Activated naive CD8-positive, alpha-beta T cell (primary cell): ENCODE results near the gene OIT3.
"Not testable (repeated sequence)": the region's sequence is repeated elsewhere in the genome, so short reads cannot be mapped to it uniquely, and the experiment has no call there.

Experiments used
- H3K27ac Mint-ChIP-seq: one replicate; pipeline ENCODE4 v1.8.0; 2021; ENCODE audit warnings: mixed read lengths
- H3K27me3 Mint-ChIP-seq: one replicate; pipeline ENCODE4 v1.8.0; 2021; ENCODE audit warnings: mixed read lengths
- H3K36me3 Mint-ChIP-seq: one replicate; pipeline ENCODE4 v1.8.0; 2021; ENCODE audit warnings: mixed read lengths
- H3K4me1 Mint-ChIP-seq: one replicate; pipeline ENCODE4 v1.8.0; 2021; ENCODE audit warnings: low read depth, mixed read lengths
- H3K4me3 Mint-ChIP-seq: one replicate; pipeline ENCODE4 v1.8.0; 2021; ENCODE audit warnings: mild to moderate bottlenecking, mixed read lengths
- H3K9me3 Mint-ChIP-seq: one replicate; pipeline ENCODE4 v1.8.0; 2021; ENCODE audit warnings: low read depth, mixed read lengths

OIT3 gene

GRCh38 chr10:72886621-72887020 lies 6.9 kb upstream of the OIT3 start:
- peak overlapping the region; percentile 62 for H3K4me3 Mint-ChIP-seq
- peak overlapping the region; percentile 59 for H3K27ac Mint-ChIP-seq
- peaks cover 21% of the 10 kb centered on the region for H3K4me1 Mint-ChIP-seq
- H3K9me3 Mint-ChIP-seq, result no peaks in the 10 kb centered on the region
- H3K27me3 Mint-ChIP-seq, result no peaks in the 10 kb centered on the region
- H3K36me3 Mint-ChIP-seq, result peaks cover 26% of the 10 kb centered on the region

- peaks cover 23% of the 10 kb centered on the region for H3K36me3 Mint-ChIP-seq
- no peaks in the 10 kb centered on the region for H3K9me3 Mint-ChIP-seq
- H3K27me3 Mint-ChIP-seq, result no peaks in the 10 kb centered on the region
- peaks cover 21% of the 10 kb centered on the region for H3K4me1 Mint-ChIP-seq
- H3K4me3 Mint-ChIP-seq, result peak overlapping the region; percentile 62
- H3K27ac Mint-ChIP-seq, result peak overlapping the region; percentile 59
Observed at GRCh38 chr10:72887043-72887442, 6.5 kb upstream of the OIT3 start.

- H3K4me3 Mint-ChIP-seq, result no peak overlapping the region
- no peaks in the 10 kb centered on the region for H3K9me3 Mint-ChIP-seq
- H3K27me3 Mint-ChIP-seq, result no peaks in the 10 kb centered on the region
- no peak overlapping the region for H3K27ac Mint-ChIP-seq
- peaks cover 18% of the 10 kb centered on the region for H3K36me3 Mint-ChIP-seq
- H3K4me1 Mint-ChIP-seq, result peaks cover 21% of the 10 kb centered on the region
Observed at GRCh38 chr10:72888151-72888638, 5.3 kb upstream of the OIT3 start.

GRCh38 chr10:72889391-72889831 lies 4.1 kb upstream of the OIT3 start:
- no peak overlapping the region for H3K27ac Mint-ChIP-seq
- H3K36me3 Mint-ChIP-seq, result peaks cover 15% of the 10 kb centered on the region
- no peaks in the 10 kb centered on the region for H3K9me3 Mint-ChIP-seq
- H3K27me3 Mint-ChIP-seq, result peaks cover 3% of the 10 kb centered on the region
- H3K4me3 Mint-ChIP-seq, result no peak overlapping the region
- H3K4me1 Mint-ChIP-seq, result peaks cover 21% of the 10 kb centered on the region

GRCh38 chr10:72890086-72890485 lies 3.5 kb upstream of the OIT3 start:
- no peak overlapping the region for H3K27ac Mint-ChIP-seq
- peaks cover 5% of the 10 kb centered on the region for H3K27me3 Mint-ChIP-seq
- no peak overlapping the region for H3K4me3 Mint-ChIP-seq
- H3K4me1 Mint-ChIP-seq, result peaks cover 21% of the 10 kb centered on the region
- H3K9me3 Mint-ChIP-seq, result no peaks in the 10 kb centered on the region
- peaks cover 14% of the 10 kb centered on the region for H3K36me3 Mint-ChIP-seq

GRCh38 chr10:72895236-72895850 lies 1.8 kb downstream of the OIT3 start:
- Mint-ChIP-seq H3K27me3 (peaks cover 11% of the 10 kb centered on the region), H3K4me1 (no peaks in the 10 kb centered on the region), H3K9me3 (no peaks in the 10 kb centered on the region), H3K4me3 (no peak overlapping the region), H3K27ac (no peak overlapping the region), H3K36me3 (peaks cover 5% of the 10 kb centered on the region)

- Mint-ChIP-seq H3K9me3 (no peaks in the 10 kb centered on the region), H3K27ac (no peak overlapping the region), H3K27me3 (peaks cover 12% of the 10 kb centered on the region), H3K4me3 (no peak overlapping the region), H3K4me1 (no peaks in the 10 kb centered on the region), H3K36me3 (peaks cover 6% of the 10 kb centered on the region)
Observed at GRCh38 chr10:72898616-72899015, 5.1 kb downstream of the OIT3 start.

- H3K36me3 Mint-ChIP-seq, result peaks cover 3% of the 10 kb centered on the region
- H3K27ac Mint-ChIP-seq, result no peak overlapping the region
- H3K4me3 Mint-ChIP-seq, result no peak overlapping the region
- no peaks in the 10 kb centered on the region for H3K9me3 Mint-ChIP-seq
- H3K4me1 Mint-ChIP-seq, result no peaks in the 10 kb centered on the region
- peaks cover 8% of the 10 kb centered on the region for H3K27me3 Mint-ChIP-seq
Observed at GRCh38 chr10:72899545-72899944, 6.0 kb downstream of the OIT3 start.

GRCh38 chr10:72903941-72904446 lies 10.5 kb downstream of the OIT3 start:
- H3K27ac Mint-ChIP-seq, H3K9me3 Mint-ChIP-seq, H3K36me3 Mint-ChIP-seq, H3K4me3 Mint-ChIP-seq, H3K4me1 Mint-ChIP-seq, H3K27me3 Mint-ChIP-seq: not testable (repeated sequence)

GRCh38 chr10:72904806-72905205 lies 11.3 kb downstream of the OIT3 start:
- Mint-ChIP-seq H3K9me3 (no peaks in the 10 kb centered on the region), H3K4me1 (no peaks in the 10 kb centered on the region), H3K36me3 (peaks cover 3% of the 10 kb centered on the region), H3K4me3 (no peak overlapping the region), H3K27me3 (peaks cover 3% of the 10 kb centered on the region), H3K27ac (no peak overlapping the region)

GRCh38 chr10:72906446-72906845 lies 12.9 kb downstream of the OIT3 start:
- H3K9me3 Mint-ChIP-seq, result no peaks in the 10 kb centered on the region
- H3K4me1 Mint-ChIP-seq, result no peaks in the 10 kb centered on the region
- H3K36me3 Mint-ChIP-seq, result no peaks in the 10 kb centered on the region
- no peak overlapping the region for H3K27ac Mint-ChIP-seq
- H3K4me3 Mint-ChIP-seq, result no peak overlapping the region
- no peaks in the 10 kb centered on the region for H3K27me3 Mint-ChIP-seq

- no peak overlapping the region for H3K27ac Mint-ChIP-seq
- H3K4me1 Mint-ChIP-seq, result no peaks in the 10 kb centered on the region
- H3K4me3 Mint-ChIP-seq, result no peak overlapping the region
- H3K36me3 Mint-ChIP-seq, result no peaks in the 10 kb centered on the region
- H3K27me3 Mint-ChIP-seq, result no peaks in the 10 kb centered on the region
- no peaks in the 10 kb centered on the region for H3K9me3 Mint-ChIP-seq
Observed at GRCh38 chr10:72910705-72911104, 17.2 kb downstream of the OIT3 start.

- no peak overlapping the region for H3K4me3 Mint-ChIP-seq
- no peaks in the 10 kb centered on the region for H3K27me3 Mint-ChIP-seq
- no peaks in the 10 kb centered on the region for H3K9me3 Mint-ChIP-seq
- no peaks in the 10 kb centered on the region for H3K36me3 Mint-ChIP-seq
- no peaks in the 10 kb centered on the region for H3K4me1 Mint-ChIP-seq
- no peak overlapping the region for H3K27ac Mint-ChIP-seq
Observed at GRCh38 chr10:72911758-72912157, 18.2 kb downstream of the OIT3 start.

GRCh38 chr10:72912736-72913135 lies 19.2 kb downstream of the OIT3 start:
- H3K9me3 Mint-ChIP-seq, result no peaks in the 10 kb centered on the region
- no peaks in the 10 kb centered on the region for H3K27me3 Mint-ChIP-seq
- H3K36me3 Mint-ChIP-seq, result no peaks in the 10 kb centered on the region
- no peak overlapping the region for H3K27ac Mint-ChIP-seq
- H3K4me1 Mint-ChIP-seq, result no peaks in the 10 kb centered on the region
- H3K4me3 Mint-ChIP-seq, result no peak overlapping the region

- H3K36me3 Mint-ChIP-seq, result no peaks in the 10 kb centered on the region
- H3K4me3 Mint-ChIP-seq, result no peak overlapping the region
- no peak overlapping the region for H3K27ac Mint-ChIP-seq
- H3K9me3 Mint-ChIP-seq, result no peaks in the 10 kb centered on the region
- no peaks in the 10 kb centered on the region for H3K4me1 Mint-ChIP-seq
- H3K27me3 Mint-ChIP-seq, result no peaks in the 10 kb centered on the region
Observed at GRCh38 chr10:72913287-72913686, 19.7 kb downstream of the OIT3 start.

- not testable (repeated sequence) for H3K4me3 Mint-ChIP-seq, H3K27ac Mint-ChIP-seq, H3K4me1 Mint-ChIP-seq, H3K27me3 Mint-ChIP-seq
- Mint-ChIP-seq H3K36me3 (peaks cover 11% of the 10 kb centered on the region), H3K9me3 (peaks cover 18% of the 10 kb centered on the region)
Observed at GRCh38 chr10:72917201-72917600, 23.7 kb downstream of the OIT3 start.
